GM18498 (cell line): ENCODE results near the gene GAST.
A peak's percentile ranks its signal among the peaks of the same experiment; 100 is the strongest.
"Not testable (repeated sequence)": the region's sequence is repeated elsewhere in the genome, so short reads cannot be mapped to it uniquely, and the experiment has no call there.

Source experiments
- ATAC-seq: cut with Tn5 transposase; IDR thresholded peaks from one replicate; pipeline ENCODE4 v1.9.1; 2021; ENCODE audit warnings: mild to moderate bottlenecking, moderate library complexity; ENCODE audit not compliant: unreplicated experiment

The GAST gene, protein sequence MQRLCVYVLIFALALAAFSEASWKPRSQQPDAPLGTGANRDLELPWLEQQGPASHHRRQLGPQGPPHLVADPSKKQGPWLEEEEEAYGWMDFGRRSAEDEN

DNA sequence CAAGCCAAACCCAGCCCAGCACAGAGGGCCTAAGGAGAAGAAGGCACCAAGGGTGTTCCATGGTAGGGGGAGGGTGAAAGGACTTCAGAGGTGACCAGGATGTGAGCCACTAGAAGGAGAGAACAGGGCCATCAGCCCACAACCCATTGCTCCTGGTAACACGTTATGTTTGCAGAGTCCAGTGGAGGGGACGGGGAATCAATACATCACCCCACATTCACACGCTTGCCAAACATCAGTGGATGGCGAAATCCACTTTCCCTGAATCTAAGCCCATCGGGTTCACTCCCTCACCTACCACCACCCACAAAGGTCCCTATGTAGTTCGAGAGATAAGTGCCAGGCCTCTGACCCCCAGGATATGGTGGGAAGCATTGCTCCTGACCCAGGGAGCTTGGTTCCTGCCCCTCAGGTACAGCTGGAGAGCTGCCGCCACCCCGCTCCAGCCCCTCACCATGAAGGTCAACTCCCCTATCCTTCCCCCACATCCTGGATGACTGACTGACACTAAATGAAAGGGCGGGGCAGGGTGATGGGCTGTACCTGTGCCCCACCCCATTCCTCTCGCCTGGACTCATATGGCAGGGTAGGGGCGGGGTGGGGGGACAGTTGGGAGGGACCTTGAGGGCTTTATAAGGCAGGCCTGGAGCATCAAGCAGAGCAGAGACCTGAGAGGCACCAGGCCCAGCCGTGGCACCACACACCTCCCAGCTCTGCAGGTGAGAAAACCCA is at the start of gene GAST:
TSS of gene GAST (plus strand) at position 663 of the 732 bp plus-strand sequence. CDS start 3,106 bp downstream, outside the sequence.
- ATAC-seq, result no peak

DNA sequence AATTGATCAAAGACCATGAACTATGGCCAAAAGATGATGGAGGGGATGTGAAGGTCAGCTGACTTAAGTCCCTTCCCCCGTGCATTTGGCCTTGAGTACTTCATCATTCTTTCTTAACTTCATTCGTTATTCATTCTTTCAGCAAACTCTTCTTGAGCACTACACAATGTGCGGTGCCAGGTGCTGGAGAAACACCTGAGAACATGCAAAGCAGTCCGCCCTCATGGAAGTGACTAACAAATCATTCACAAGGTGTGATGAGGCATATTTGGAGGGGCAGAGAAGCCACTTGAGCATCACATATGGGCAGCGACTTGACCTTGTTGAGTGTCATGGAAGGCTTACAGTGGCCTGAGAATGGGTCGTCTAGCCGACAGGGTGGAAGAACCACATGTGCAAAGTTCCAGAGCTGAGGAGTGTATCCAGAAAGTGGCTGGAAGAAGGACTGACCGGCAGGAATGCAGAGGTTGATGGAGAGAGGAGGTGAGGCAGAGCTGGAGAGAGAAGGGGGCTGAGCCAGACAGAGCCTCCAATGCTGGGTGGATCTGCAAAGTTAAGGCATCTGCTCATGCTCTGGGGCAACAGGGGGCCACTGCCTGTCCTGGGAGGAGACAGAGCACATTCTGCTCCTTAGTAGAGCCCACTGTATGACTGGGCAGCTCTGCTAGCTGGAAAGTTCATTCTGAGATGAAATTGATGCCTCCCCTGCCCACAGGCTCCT is 48.5 kb upstream of the GAST start:
- no peak for ATAC-seq

DNA sequence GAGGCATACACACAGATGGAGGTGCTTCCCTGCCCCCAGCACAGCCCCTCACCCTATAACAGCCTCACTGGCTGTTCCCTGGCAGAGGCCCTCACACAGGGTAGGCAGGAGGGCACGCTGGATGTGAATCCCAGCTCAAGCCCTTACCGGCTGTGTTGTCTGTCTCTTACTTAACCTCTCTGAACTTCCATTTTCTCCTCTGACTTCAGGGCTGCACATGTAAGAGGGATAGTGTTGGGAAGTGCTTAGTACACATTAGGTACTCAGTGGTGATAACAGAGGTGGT is 48.0 kb upstream of the GAST start:
- ATAC-seq, result no peak

DNA sequence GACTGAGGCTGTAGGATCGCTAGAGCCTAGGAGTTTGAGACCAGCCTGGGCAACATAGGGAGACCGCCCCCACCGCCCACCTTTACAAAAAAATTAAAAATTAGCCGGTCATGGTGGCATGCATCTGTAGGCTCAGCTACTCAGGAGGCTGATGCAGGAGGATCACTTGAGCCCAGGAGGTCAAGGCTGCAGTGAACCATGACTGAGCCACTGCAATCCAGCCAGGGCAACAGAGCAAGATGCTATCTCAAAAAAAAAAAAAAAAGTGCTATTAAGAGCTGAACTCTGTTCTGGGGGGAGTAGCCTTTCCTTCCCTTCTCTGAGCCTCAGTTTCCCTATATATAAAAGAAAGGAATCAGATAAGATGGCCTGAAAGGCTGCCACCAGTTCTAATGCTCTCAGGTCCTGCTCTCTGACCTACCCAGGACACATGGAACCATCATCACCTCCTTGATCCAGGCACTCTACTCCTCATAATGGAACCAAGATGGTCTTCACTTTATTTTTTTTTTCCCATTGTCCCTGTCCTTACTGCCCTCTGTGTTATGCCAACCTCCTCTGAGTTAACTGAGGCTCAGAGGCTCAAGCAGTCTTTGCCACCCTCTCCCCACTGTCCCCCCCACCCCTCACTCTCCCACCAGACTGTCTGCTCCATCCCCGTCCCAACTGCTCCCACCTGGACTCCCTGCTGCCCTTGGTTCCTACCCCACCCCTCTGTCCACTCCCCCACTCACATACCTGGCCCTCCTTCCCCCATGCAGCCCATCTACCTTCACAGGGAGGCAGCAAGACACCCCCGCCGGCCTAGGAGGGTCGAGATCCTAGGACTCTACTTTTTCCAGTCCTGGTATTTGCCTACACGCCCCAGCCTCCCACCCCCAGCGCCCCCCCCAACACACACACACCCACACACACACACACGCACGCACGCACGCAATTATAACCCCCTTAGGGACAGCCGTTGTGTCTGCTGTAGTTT is 47.3 kb upstream of the GAST start:
- ATAC-seq, result no peak

DNA sequence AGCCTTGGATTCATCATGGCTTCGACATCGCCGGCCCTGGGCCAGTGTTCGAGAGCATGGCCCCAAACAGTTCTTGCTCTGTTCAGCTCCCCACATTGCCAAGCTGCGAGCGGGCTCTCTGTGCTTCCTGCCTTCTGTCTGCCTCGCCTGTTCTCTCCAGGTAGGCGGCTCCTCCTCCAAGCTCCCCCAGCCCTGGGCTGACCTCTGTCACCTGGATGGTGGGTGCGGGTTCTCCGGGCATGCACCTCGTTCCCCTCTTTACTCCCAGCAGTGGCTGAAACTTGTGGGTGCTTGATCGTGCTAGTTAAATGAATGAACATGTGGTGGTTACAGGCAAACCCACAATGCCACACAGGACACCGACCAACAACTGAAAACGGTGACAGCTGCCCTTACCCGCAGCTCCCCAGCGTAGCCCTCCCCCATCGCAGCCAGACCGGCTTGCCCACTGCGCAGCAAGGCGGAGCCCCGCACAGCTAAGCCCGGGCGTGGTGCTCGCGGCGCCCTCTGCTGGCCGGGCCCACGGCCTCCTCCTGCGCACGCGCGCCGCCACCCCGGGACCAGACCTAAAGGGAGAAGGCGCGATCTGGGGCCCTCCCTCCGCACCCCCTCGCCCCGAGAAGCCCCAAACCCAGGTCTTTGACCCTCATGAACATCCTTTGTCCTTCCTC is 46.4 kb upstream of the GAST start:
- peak; percentile 68 for ATAC-seq

DNA sequence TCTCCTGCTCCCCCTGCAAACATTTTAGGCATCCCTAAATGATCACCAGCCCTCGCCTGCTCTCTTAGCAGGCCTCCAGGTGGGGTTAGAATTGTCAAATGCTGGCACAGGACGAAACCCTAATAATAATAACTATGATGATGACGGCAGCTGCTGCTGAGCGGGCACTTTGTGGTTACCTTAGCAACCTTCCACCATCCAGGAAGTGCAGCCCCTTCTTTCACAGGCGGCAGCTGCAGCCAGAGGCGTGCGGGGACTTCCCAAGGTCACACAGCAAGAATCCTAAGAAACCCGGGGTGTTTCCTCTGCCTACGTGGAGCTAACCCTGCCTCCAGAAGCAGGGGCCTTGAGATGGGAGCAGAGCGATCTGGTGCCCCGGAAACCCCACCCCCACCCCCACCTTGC is 45.9 kb upstream of the GAST start:
- peak; percentile 37 for ATAC-seq

DNA sequence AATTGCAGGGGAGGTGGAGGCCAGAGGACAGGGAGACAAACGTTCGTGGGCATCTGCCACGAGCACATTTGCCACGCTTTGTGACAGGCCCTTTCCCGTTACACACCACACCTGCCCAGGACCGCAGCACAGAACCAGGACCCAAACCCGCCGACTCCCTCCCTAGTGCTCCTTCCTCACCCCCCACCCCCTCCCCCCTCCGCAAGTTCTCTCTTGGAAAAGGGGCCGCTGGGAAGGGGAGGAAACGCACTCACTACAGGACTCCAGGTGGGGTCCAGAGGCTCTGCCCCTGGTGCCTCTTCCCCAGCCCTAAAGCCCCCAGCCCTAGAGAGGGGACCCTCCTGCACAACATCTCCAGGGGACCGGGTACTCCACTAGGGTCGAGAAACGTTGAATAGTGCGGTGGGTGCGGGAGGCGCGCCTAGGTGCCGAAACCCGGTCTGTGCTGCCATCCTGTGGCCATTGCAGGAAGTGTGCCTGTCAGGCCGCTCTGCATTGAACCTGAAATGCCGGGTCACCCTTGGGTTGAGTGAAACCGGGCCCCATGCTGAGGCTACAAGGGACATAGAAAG is 45.3 kb upstream of the GAST start:
- peak; percentile 57 for ATAC-seq

DNA sequence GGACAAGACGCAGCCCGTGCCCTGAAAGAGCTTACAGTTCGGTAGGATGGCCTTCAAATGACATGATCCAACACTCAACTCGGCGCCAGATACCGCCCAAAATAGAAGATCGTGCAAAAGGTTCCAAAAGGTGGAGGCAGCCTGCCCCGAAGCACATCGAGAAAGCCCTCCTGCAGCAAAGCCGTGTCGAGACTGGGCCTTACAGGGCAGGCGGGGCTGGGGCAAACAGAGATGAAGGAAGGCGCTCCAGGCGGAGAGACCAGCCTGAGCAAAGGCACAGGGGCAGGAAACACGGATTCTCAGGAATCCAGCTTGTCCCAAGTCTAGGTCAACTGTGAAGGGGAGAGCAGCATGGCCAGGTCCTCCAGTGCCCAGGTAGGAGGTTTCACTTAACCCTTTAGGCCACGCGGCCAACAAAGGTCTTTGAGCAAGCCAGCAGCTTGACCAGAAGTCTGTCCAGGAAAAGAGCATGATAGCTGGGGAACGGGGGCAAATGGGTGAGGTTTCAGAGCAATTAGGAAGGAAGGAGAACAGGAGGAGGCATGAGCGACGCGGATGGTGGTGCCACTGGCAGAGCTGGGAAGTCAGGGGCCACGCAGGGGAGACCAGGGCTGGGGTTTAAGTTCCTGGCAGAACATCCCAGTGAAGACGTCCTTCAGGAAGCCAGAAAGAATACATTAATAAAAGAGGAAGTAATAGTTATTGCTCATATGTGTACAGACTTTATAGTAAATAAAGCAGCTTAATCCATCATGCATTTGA is 44.7 kb upstream of the GAST start:
- ATAC-seq, result peak; percentile 1

DNA sequence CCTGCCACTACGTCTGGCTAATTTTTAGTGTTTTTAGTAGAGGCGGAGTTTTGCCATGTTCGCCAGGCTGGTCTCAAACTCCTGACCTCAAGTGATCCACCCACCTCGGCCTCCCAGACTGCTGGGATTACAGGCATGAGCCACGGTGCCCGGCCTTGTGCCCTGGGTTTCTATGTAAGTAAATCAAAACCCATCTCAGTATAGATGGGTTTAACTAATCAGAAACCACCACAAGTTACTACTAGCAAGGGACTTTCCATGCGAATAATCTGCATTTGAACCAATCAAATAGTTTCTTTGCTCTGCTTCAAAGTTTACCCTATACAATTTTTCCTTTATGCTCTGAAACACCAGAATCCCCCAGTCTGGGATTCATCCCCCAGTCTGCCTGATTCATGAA is 40.0 kb upstream of the GAST start:
- ATAC-seq, result no peak

DNA sequence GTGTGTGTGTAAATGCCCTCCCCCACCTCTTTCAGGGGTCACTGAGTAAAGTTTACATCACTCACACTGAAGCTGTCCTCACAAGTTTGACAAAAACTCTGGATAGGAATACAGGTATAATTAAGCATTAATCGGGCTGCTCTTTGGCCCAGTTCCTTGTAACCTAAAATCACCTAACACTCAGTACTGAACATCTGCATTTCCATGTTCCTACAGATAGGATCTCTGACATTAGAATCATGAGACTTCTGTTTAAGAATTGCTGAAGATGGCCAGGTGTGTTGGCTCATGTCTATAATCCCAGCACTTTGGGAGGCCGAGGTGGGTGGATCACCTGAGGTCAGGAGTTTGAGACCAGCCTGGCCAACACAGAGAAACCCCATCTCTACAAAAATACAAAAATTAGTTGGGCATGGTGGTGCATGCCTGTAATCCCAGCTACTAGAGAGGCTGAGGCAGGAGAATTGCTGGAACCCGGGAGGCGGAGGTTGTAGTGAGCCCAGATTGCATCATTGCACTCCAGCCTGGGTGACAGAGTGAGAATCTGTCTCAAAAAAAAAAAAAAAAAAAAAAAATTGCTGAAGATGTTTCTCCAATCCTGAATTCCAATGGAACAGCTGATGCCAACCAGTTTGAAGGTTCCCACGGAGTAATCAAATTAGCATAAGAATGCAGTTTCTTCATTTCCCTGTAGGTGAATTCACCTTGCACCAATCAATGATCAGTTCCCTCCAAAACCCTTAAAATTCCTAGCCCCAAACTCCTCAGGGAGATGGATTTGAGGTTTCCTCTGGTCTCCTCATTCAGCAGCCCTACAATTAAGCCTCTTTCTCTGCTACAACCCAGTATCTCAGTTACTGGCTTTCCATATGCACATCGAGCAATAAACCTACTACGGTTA is 36.7 kb upstream of the GAST start:
- ATAC-seq, result not testable (repeated sequence)

DNA sequence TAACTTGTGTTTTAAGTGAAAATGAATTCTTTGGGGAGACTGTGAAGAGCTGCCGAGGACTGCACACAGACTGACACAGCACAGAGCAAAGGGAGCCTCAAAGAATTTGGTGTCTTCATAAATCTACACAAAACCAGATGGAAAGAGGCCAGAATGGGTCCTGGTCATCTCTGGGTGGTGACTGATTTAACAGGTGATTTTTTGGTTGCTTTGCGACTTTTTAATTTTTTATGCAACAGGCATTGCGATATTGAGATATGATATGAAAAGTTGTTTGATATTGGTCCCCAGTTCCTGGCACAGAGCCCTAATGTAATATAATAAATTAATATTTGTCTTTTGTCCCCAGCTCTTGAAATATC is 36.1 kb upstream of the GAST start:
- no peak for ATAC-seq

DNA sequence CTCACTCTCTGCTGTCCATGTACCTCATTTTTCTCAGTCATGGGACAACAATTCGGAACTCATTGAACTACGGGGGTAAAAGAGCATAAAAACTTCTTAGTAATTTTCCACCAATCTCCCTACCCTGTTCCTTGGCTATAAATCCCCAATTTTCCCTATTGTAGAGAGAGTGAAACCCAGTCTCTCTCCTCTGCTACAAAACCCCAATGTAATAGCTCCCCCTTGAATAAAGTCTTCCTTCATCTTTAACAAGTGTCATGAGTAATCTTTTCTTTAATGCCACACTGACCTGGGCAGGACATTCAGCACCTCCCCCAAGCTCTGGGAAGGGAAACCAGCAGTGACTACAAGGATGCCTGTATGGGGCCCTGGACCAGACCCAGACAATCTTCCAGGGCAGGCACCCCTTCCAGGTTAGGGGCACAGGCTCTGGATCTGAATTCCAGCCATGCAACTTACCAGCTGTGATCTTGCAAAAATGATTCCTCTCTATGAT is 33.7 kb upstream of the GAST start:
- peak; percentile 23 for ATAC-seq

DNA sequence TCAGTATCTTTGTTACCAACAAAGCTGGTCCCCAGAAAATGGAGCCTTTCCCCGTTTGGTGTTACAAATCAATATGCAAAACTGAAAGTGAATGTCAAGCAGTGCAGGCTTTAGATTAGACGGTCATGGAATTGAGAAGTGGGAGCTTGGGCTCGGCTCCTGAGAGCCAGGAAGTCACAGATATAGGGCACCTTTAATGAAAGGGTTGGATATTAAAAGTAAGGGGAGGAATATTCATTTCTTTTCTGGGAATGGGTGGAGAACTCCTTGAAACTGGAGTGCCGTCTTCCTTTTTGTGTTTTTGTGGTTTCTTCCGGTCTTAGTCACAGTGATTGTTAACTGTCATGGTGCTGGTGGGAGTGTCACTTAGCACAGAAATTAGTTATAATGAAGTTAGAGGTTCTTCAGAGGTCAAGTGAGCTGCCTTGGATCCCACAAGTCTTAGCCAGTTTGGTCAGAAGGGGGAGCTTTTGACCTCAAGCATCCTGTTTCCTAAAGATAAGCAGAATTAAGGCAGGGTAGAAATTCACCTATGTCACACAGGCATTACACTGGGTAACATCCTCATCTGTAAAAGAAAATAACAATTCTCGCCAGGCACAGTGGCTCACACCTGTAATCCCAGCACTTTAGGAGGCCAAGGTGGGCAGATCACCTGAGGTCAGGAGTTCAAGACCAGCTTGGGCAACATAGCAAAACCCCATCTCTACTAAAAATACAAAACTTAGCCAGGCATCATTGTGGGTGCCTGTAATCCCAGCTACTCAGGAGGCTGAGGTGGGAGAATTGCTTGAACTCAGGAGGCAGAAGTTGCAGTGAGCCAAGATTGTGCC is 33.0 kb upstream of the GAST start:
- peak; percentile 67 for ATAC-seq

DNA sequence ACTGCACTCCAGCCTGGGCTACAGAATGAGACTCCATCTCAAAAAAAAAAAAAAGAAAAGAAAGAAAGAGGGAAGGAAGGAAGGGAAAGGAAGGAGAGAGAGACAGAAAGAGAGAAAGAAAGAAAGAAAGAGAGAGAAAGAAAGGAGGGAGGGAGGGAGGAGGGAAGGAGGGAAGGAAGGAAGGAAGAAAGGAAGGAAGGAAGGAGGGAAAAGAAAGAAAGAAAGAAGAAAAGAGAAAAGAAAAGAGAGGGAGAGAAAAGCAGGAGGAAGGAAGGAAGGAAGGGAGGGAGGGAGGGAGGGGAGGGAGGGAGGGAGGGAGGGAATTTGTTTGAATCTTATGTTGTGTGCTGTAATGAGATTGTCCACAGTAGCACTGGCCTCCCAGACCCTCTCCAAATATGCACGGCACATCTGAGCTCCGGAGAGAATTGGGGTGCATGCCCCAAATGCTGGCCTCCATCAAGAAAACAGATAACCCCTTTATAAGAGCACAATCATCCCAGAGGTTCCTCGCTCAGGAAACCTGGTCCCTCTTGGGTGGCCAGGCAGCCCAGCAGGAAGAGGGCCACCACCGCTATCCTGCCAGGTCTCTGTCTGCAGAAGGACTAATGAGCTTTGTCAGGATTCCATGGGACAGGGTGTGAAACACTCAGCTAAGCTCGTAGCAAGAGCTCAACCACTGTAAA is 32.2 kb upstream of the GAST start:
- ATAC-seq, result no peak

DNA sequence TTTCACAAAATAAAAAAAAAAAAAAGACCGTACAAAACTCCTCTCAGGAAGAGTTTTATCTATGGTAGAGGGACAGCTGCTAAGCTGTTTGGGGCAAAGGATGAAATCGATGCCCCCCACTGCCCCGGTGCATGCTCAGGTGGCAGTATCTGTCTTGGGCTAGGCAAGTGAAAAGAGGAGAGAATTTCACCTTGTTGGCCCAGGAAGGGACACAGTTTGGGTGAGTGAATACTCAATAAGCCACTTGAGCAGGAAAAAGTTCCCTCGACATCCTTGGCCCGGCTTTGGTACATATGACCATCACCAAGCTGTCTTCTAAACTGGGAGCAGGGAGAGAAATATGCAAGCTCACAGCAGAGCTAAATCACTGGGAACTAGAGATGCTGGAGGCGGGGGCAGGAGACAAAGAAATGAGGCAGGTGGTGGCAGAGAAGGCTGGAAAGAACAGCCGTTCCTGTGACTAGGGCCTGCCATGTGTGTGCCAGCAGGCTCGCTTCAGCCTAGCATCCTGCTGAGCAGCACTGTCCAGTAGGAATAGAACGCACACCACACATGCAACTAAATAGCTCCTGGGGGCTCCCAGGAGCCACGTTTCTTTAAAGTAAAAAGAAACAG is 31.6 kb upstream of the GAST start:
- no peak for ATAC-seq

DNA sequence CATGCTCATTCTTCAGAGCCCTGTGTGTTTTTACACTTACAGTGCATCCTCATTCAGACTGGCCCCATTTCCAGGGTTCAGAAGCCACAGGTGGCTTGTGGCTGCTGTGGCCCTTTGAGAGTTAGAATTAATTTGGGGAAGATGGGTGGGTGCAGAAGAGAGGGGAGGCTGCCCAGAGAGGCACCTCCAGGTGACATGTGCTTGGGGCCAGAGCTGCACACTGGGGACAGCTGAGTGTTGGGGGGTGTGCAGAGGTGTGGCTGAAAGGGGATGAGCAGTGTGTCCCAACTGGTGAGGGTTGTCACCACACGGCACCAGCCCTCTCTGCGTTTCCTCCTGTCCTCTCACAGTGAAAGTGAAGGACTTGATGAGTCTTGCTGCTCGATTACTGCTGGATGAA is 30.4 kb upstream of the GAST start:
- no peak for ATAC-seq

DNA sequence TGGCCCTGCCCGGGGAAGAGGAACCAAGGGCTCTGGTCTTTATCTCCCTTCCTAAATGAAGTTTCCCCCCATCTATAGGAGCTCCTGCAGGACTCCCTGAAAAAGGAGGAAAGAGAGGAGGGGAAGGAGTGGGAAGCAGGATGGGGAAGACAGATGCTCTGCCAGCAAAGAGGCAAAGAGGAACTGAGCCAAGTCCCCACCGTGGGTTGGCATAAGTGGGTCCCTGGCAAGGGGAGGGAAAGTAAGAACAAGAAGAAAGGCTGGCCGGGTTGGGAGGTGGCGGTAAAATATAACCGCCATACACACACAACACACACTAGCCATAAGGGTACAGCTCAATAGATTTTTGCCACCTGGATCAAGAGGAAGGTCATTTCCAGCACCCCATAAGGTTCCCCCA is 29.5 kb upstream of the GAST start:
- ATAC-seq, result no peak
